Measurements from ENCODE around the gene GDPD1. TPM values are rescaled to one million over a fixed set of nuclear protein-coding genes. Genes with fewer than 3 reads are reported as not detected.

GDPD1 gene
- polyA plus RNA-seq, 1 donor from 2014 or later, result 40.1 TPM

DNA sequence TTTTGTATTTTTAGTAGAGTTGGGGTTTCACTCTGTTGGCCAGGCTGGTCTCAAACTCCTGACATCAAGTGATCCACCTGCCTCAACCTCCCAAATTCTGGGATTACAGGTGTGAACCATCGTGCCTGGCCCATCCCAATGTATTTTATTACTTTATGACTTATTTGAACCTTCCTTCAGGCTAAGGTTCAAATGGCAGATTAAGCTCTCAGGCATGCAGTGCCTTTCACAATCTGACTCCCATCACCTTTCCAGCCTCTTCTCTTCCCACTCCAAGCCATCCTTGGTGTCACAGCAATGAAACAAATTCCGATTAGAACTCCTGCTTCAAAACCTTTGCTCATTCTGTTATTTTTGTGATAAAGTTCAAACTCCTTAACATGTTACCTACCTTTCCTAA, 84.5 kb downstream of the GDPD1 start:
- H3K9me2 ChIP-seq (ENCODE audit: insufficient read depth, low read length), result no peaks in the 10 kb centered on the region
- no peaks in the 10 kb centered on the region for H3K9me3 ChIP-seq (ENCODE audit: low read length)
- TF ChIP-seq POLR2AphosphoS5 (IDR thresholded peaks at IDR 0.05) (no peak), MXI1 (conservative IDR thresholded peaks at IDR 0.05; ENCODE audit: poor library complexity, severe bottlenecking) (no peak), EZH2 (IDR thresholded peaks at IDR 0.05; ENCODE audit: borderline replicate concordance, insufficient read depth, low read length, poor library complexity, severe bottlenecking) (no peak), SMC3 (conservative IDR thresholded peaks at IDR 0.05; ENCODE audit: poor library complexity) (no peak), TAF1 (IDR thresholded peaks at IDR 0.05; ENCODE audit: low read depth) (no peak), RAD21 (conservative IDR thresholded peaks at IDR 0.05) (no peak), EP300 (conservative IDR thresholded peaks at IDR 0.05; ENCODE audit: poor library complexity, severe bottlenecking) (no peak)
- TF ChIP-seq, protein P1, sequence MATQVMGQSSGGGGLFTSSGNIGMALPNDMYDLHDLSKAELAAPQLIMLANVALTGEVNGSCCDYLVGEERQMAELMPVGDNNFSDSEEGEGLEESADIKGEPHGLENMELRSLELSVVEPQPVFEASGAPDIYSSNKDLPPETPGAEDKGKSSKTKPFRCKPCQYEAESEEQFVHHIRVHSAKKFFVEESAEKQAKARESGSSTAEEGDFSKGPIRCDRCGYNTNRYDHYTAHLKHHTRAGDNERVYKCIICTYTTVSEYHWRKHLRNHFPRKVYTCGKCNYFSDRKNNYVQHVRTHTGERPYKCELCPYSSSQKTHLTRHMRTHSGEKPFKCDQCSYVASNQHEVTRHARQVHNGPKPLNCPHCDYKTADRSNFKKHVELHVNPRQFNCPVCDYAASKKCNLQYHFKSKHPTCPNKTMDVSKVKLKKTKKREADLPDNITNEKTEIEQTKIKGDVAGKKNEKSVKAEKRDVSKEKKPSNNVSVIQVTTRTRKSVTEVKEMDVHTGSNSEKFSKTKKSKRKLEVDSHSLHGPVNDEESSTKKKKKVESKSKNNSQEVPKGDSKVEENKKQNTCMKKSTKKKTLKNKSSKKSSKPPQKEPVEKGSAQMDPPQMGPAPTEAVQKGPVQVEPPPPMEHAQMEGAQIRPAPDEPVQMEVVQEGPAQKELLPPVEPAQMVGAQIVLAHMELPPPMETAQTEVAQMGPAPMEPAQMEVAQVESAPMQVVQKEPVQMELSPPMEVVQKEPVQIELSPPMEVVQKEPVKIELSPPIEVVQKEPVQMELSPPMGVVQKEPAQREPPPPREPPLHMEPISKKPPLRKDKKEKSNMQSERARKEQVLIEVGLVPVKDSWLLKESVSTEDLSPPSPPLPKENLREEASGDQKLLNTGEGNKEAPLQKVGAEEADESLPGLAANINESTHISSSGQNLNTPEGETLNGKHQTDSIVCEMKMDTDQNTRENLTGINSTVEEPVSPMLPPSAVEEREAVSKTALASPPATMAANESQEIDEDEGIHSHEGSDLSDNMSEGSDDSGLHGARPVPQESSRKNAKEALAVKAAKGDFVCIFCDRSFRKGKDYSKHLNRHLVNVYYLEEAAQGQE (IDR thresholded peaks at IDR 0.05; ENCODE audit: borderline replicate concordance), result no peak
- TF ChIP-seq, protein P2, sequence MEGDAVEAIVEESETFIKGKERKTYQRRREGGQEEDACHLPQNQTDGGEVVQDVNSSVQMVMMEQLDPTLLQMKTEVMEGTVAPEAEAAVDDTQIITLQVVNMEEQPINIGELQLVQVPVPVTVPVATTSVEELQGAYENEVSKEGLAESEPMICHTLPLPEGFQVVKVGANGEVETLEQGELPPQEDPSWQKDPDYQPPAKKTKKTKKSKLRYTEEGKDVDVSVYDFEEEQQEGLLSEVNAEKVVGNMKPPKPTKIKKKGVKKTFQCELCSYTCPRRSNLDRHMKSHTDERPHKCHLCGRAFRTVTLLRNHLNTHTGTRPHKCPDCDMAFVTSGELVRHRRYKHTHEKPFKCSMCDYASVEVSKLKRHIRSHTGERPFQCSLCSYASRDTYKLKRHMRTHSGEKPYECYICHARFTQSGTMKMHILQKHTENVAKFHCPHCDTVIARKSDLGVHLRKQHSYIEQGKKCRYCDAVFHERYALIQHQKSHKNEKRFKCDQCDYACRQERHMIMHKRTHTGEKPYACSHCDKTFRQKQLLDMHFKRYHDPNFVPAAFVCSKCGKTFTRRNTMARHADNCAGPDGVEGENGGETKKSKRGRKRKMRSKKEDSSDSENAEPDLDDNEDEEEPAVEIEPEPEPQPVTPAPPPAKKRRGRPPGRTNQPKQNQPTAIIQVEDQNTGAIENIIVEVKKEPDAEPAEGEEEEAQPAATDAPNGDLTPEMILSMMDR (IDR thresholded peaks at IDR 0.05; ENCODE audit: poor library complexity, severe bottlenecking), result no peak
- no peaks in the 10 kb centered on the region for H3K79me2 ChIP-seq (replicated peaks; ENCODE audit: insufficient read depth, low read length)
- H3F3A ChIP-seq (ENCODE audit: insufficient read depth, low read length, poor library complexity, severe bottlenecking), result no peaks in the 10 kb centered on the region
- H3K4me2 ChIP-seq (ENCODE audit: low read length), result no peak overlapping the region
- no peak overlapping the region for H3K27ac ChIP-seq (ENCODE audit: low read length)
- no peak overlapping the region for H2AFZ ChIP-seq (ENCODE audit: low read depth, low read length)
- no peaks in the 10 kb centered on the region for H3K36me3 ChIP-seq (ENCODE audit: insufficient read depth, low read length)
- no peaks in the 10 kb centered on the region for H3K27me3 ChIP-seq (ENCODE audit: insufficient read depth, low read depth, low read length)
- no peak overlapping the region for H3K4me3 ChIP-seq (ENCODE audit: low read length)
- no peak overlapping the region for H3K9ac ChIP-seq (ENCODE audit: low read length)
- H4K20me1 ChIP-seq (ENCODE audit: insufficient read depth), result no peaks in the 10 kb centered on the region

DNA sequence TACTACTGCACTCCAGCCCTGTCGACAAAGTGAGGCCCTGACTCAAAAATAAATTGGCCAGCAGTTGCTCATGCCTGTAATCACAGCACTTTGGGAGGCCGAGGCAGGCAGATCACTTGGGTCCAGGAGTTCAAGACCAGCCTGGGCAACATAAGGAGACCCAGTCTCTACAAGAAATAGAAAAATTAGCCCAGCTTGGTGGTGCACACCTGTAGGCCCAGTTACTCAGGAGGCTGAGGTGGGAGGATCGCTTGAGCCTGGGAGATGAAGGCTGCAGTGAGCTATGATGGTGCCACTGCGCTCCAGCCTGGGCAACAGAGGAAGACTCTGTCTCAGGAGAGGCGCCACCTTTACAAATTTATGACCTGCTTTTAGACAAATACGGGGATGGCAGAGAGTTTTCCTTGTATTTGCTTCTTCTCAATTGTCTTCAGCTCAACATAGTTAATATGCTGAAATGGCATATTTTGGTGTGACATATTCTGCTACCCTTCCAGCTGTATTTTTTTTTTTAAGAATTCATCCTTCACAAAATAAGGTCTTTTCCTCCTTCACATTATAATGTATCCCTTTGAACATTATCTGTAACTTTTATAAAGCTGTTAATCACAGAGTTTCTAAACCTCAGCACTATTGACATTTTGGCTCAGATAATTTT, 90.1 kb downstream of the GDPD1 start:
- Histone ChIP-seq H3K36me3 (ENCODE audit: insufficient read depth, low read length) (no peaks in the 10 kb centered on the region), H3F3A (ENCODE audit: insufficient read depth, low read length, poor library complexity, severe bottlenecking) (no peaks in the 10 kb centered on the region), H3K4me3 (ENCODE audit: low read length) (no peak overlapping the region), H3K79me2 (replicated peaks; ENCODE audit: insufficient read depth, low read length) (no peaks in the 10 kb centered on the region), H3K27ac (ENCODE audit: low read length) (no peak overlapping the region), H3K9me2 (ENCODE audit: insufficient read depth, low read length) (no peaks in the 10 kb centered on the region), H3K27me3 (ENCODE audit: insufficient read depth, low read depth, low read length) (no peaks in the 10 kb centered on the region), H3K4me2 (ENCODE audit: low read length) (no peak overlapping the region), H2AFZ (ENCODE audit: low read depth, low read length) (no peak overlapping the region), H4K20me1 (ENCODE audit: insufficient read depth) (no peaks in the 10 kb centered on the region), H3K9ac (ENCODE audit: low read length) (no peak overlapping the region), H3K9me3 (ENCODE audit: low read length) (no peaks in the 10 kb centered on the region)
- no peak for TF ChIP-seq POLR2AphosphoS5 (IDR thresholded peaks at IDR 0.05)
- no peak for TF ChIP-seq EZH2 (IDR thresholded peaks at IDR 0.05; ENCODE audit: borderline replicate concordance, insufficient read depth, low read length, poor library complexity, severe bottlenecking)
- TF ChIP-seq TAF1 (IDR thresholded peaks at IDR 0.05; ENCODE audit: low read depth), result no peak
- TF ChIP-seq, protein P1 (IDR thresholded peaks at IDR 0.05; ENCODE audit: borderline replicate concordance), result no peak
- no peak for TF ChIP-seq EP300 (conservative IDR thresholded peaks at IDR 0.05; ENCODE audit: poor library complexity, severe bottlenecking)
- no peak for TF ChIP-seq RAD21 (conservative IDR thresholded peaks at IDR 0.05)
- no peak for TF ChIP-seq MXI1 (conservative IDR thresholded peaks at IDR 0.05; ENCODE audit: poor library complexity, severe bottlenecking)
- no peak for TF ChIP-seq SMC3 (conservative IDR thresholded peaks at IDR 0.05; ENCODE audit: poor library complexity)
- TF ChIP-seq, protein P2 (IDR thresholded peaks at IDR 0.05; ENCODE audit: poor library complexity, severe bottlenecking), result no peak

Data from neural cell (in vitro differentiated cells).